Measurements from ENCODE around the gene TOP3B.

GRCh38 chr22:21970037-21970799 lies 12.4 kb downstream of the TOP3B start:
- no peak for TF ChIP-seq BACH2 (CRISPR knock-in tag; IDR thresholded peaks at IDR 0.05; ENCODE audit: borderline replicate concordance)
- TF ChIP-seq TCF4 (CRISPR knock-in tag; IDR thresholded peaks at IDR 0.05; ENCODE audit: borderline replicate concordance), result no peak
- TF ChIP-seq ISL1 (CRISPR knock-in tag; IDR thresholded peaks at IDR 0.05), result no peak
- TF ChIP-seq ARNTL (CRISPR knock-in tag; IDR thresholded peaks at IDR 0.05; ENCODE audit: borderline replicate concordance, low read depth), result no peak
- TF ChIP-seq TSHZ2 (CRISPR knock-in tag; IDR thresholded peaks at IDR 0.05), result no peak
- no peak for TF ChIP-seq SNAI2 (CRISPR knock-in tag; IDR thresholded peaks at IDR 0.05)
- TF ChIP-seq ESRRG (CRISPR knock-in tag; IDR thresholded peaks at IDR 0.05), result no peak
- no peak for TF ChIP-seq ZNF70 (CRISPR knock-in tag; IDR thresholded peaks at IDR 0.05)
- TF ChIP-seq CSDC2 (CRISPR knock-in tag; IDR thresholded peaks at IDR 0.05), result no peak
- no peak for TF ChIP-seq POU6F1 (CRISPR knock-in tag; IDR thresholded peaks at IDR 0.05; ENCODE audit: borderline replicate concordance, low read depth)
- TF ChIP-seq CREB5 (CRISPR knock-in tag; IDR thresholded peaks at IDR 0.05; ENCODE audit: low read depth), result no peak
- TF ChIP-seq RARB (CRISPR knock-in tag; IDR thresholded peaks at IDR 0.05), result no peak

Data from SK-N-SH treated with all-trans-retinoic acid at 6 μM for 48 hours (cell line).